ENCODE measurements around the gene CUL2. TPM values are rescaled to one million over a fixed set of nuclear protein-coding genes. Genes with fewer than 3 reads are reported as not detected.

Gene CUL2
- polyA plus RNA-seq, 1 of the 3 experiments (the other 2 are of a cell fraction) = 13.1 TPM

DNA sequence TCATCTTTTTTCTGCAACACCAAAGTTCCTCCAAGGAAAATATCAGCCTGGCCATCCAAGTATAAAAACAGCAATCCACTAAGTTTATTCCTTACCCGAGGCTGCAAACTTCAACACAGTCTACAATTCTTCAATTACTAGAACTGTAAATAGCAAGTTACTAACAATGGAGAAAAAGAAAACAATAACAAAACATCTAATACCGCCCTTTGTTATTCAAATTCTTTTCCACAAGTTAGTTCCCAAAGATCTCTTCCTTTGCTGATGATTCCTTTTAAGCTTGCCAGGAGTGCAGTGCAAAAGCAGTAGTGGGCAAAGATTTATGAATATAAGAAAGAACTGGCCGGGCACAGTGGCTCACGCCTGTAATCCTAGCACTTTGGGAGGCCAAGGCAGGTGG lies 86.2 kb downstream of the CUL2 start (continued):
- no peak for TF ChIP-seq SIN3A (IDR thresholded peaks at IDR 0.05; ENCODE audit: borderline replicate concordance, low read depth, low read length)
- no peak for TF ChIP-seq ELF1 (IDR thresholded peaks at IDR 0.05)
- no peak for TF ChIP-seq MEF2A (IDR thresholded peaks at IDR 0.05; ENCODE audit: borderline replicate concordance, low read depth)

DNA sequence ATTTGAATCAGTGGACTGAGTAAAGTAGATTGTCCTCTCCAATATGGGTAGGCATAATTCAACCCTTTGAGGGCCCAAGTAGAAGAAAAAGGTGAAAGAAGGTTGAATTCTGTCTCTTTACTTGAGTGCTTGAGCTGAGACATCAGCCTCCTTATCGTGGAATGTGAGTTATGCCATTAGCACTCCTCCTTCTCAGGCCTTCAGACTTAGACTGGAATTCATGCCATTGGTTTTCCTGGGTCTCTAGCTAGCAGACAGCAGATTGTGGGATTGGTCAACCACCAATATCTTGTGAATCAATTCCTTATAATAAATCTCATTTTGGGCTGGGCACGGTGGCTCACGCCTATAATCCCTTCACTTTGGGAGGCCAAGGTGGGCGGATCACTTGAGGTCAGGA lies 89.2 kb downstream of the CUL2 start:
- Histone ChIP-seq H2AFZ (ENCODE audit: low read depth) (no peak overlapping the region), H3K4me3 (ENCODE audit: low read depth in 2 of 2, low read length in 1 of 2) (no peak overlapping the region), H3K4me1 (ENCODE audit: control insufficient read depth in 1 of 2, insufficient read depth in 2 of 2, low read depth in 1 of 2, low read length in 1 of 2) (no peaks in the 10 kb centered on the region), H3K27ac (ENCODE audit: low read depth in 2 of 2, low read length in 1 of 2) (no peak overlapping the region), H3K27me3 (ENCODE audit: insufficient read depth) (no peaks in the 10 kb centered on the region), H4K20me1 (ENCODE audit: insufficient read depth) (no peaks in the 10 kb centered on the region), H3K4me2 (no peak overlapping the region), H3K9me3 (no peaks in the 10 kb centered on the region), H3F3A (replicated peaks; ENCODE audit: insufficient read depth) (peaks cover under 1% of the 10 kb centered on the region), H3K9ac (no peak overlapping the region), H3K36me3 (replicated peaks in 1 of 2; ENCODE audit: control insufficient read depth in 1 of 2, insufficient read depth in 2 of 2, low read length in 1 of 2) (peaks cover 0 to 3% of the 10 kb centered on the region in 2 experiments), H3K9me2 (no peaks in the 10 kb centered on the region), H3K79me2 (ENCODE audit: insufficient read depth) (no peaks in the 10 kb centered on the region)
- WGBS (ENCODE audit: low lambda C conversion rate) = 96% methylated on average over 4 of the region's 4 CpGs
- ChIA-PET CTCF (no interaction called here), POLR2A (no interaction called here)
- TF ChIP-seq PBX3 (IDR thresholded peaks at IDR 0.05) = no peak
- no peak for TF ChIP-seq NFIC (IDR thresholded peaks at IDR 0.05; ENCODE audit: borderline replicate concordance)
- no peak for TF ChIP-seq IRF3 (IDR thresholded peaks at IDR 0.05; ENCODE audit: low read depth, low read length)
- TF ChIP-seq FOXM1 (IDR thresholded peaks at IDR 0.05; ENCODE audit: low read depth) = no peak
- TF ChIP-seq, protein P1, sequence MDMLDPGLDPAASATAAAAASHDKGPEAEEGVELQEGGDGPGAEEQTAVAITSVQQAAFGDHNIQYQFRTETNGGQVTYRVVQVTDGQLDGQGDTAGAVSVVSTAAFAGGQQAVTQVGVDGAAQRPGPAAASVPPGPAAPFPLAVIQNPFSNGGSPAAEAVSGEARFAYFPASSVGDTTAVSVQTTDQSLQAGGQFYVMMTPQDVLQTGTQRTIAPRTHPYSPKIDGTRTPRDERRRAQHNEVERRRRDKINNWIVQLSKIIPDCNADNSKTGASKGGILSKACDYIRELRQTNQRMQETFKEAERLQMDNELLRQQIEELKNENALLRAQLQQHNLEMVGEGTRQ (IDR thresholded peaks at IDR 0.05; ENCODE audit: borderline replicate concordance, low read depth, low read length) = no peak
- no peak for TF ChIP-seq SIN3A (IDR thresholded peaks at IDR 0.05; ENCODE audit: borderline replicate concordance, low read depth, low read length)
- TF ChIP-seq RCOR1 (IDR thresholded peaks at IDR 0.05; ENCODE audit: low read length) = no peak
- TF ChIP-seq TEAD4 (IDR thresholded peaks at IDR 0.05; ENCODE audit: borderline replicate concordance, insufficient read depth) = no peak
- no peak for TF ChIP-seq CTCF (IDR thresholded peaks at IDR 0.05)
- no peak for TF ChIP-seq EZH2phosphoT487 (IDR thresholded peaks at IDR 0.05; ENCODE audit: borderline replicate concordance, low read depth)
- TF ChIP-seq FOSL2 (IDR thresholded peaks at IDR 0.05; ENCODE audit: borderline replicate concordance, low read depth) = no peak
- TF ChIP-seq, protein P2, sequence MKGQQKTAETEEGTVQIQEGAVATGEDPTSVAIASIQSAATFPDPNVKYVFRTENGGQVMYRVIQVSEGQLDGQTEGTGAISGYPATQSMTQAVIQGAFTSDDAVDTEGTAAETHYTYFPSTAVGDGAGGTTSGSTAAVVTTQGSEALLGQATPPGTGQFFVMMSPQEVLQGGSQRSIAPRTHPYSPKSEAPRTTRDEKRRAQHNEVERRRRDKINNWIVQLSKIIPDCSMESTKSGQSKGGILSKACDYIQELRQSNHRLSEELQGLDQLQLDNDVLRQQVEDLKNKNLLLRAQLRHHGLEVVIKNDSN (IDR thresholded peaks at IDR 0.05; ENCODE audit: borderline replicate concordance, low read depth) = no peak
- no peak for TF ChIP-seq YY1 (IDR thresholded peaks at IDR 0.05; ENCODE audit: low read depth)
- TF ChIP-seq POLR2AphosphoS5 (IDR thresholded peaks at IDR 0.05; ENCODE audit: low read depth, low read length) = no peak
- TF ChIP-seq JUND (IDR thresholded peaks at IDR 0.05) = no peak
- DNase-seq = no peak

Data from SK-N-SH (cell line).